Calu3 (cell line): ENCODE results near the gene CENPN. TPM values are rescaled to one million over a fixed set of nuclear protein-coding genes. Genes with fewer than 3 reads are reported as not detected.
A peak's percentile ranks its signal among the peaks of the same experiment; 100 is the strongest.

Source experiments
- BruUV-seq: library from RNA; stranded (reverse); fragments of 400-500 nt; replicated peaks from 2 replicates; lab custom pipeline; 2021; lab: Mats Ljungman, UMichigan
- CTCF ChIA-PET: fragments of 300-600 bp; sonication (Branson Sonifier 250); formaldehyde crosslinking; loops from one replicate; lab custom pipeline; 2022; ENCODE audit warnings: antibody characterized with exemption; lab: Charles Lee
- DNase-seq: peaks from one replicate; pipeline ENCODE4 v3.0.0; 2022
- H3K27ac Mint-ChIP-seq: one replicate; pipeline ENCODE4 v1.8.0; 2022; ENCODE audit warnings: mixed read lengths; ENCODE audit not compliant: unreplicated experiment
- H3K27me3 Mint-ChIP-seq: one replicate; pipeline ENCODE4 v1.8.0; 2022; ENCODE audit warnings: mixed read lengths; ENCODE audit not compliant: unreplicated experiment
- H3K36me3 Mint-ChIP-seq: one replicate; pipeline ENCODE4 v1.8.0; 2022; ENCODE audit warnings: mild to moderate bottlenecking, moderate library complexity, mixed read lengths; ENCODE audit not compliant: insufficient read depth, unreplicated experiment
- H3K4me1 Mint-ChIP-seq: one replicate; pipeline ENCODE4 v1.8.0; 2022; ENCODE audit warnings: mild to moderate bottlenecking, low read depth, mixed read lengths; ENCODE audit not compliant: unreplicated experiment
- H3K4me3 Mint-ChIP-seq: one replicate; pipeline ENCODE4 v1.8.0; 2022; ENCODE audit warnings: mild to moderate bottlenecking, low read depth, moderate library complexity, mixed read lengths; ENCODE audit not compliant: unreplicated experiment
- H3K9me3 Mint-ChIP-seq: one replicate; pipeline ENCODE4 v1.8.0; 2022; ENCODE audit warnings: low read depth, mixed read lengths; ENCODE audit not compliant: unreplicated experiment
- intact Hi-C: fragments of 100-400 bp; cut with micrococcal nuclease; formaldehyde crosslinking; loops from one replicate; pipeline ENCODE4 v1.10.0; 2022; ENCODE audit not compliant: unreplicated experiment
- total RNA-seq: library from RNA; stranded (reverse); gene quantifications from 2 replicates; pipeline ENCODE4 v1.2.3, GENCODE V29; 2022
- TF ChIP-seq, protein P1 (sequence below): fragments of 200-600 bp; IDR thresholded peaks from one replicate; pipeline ENCODE4 v1.8.0; 2022; ENCODE audit warnings: antibody characterized with exemption; ENCODE audit not compliant: unreplicated experiment

The CENPN gene
- total RNA-seq, 1 experiment from 2014 or later: 81.5 TPM

DNA sequence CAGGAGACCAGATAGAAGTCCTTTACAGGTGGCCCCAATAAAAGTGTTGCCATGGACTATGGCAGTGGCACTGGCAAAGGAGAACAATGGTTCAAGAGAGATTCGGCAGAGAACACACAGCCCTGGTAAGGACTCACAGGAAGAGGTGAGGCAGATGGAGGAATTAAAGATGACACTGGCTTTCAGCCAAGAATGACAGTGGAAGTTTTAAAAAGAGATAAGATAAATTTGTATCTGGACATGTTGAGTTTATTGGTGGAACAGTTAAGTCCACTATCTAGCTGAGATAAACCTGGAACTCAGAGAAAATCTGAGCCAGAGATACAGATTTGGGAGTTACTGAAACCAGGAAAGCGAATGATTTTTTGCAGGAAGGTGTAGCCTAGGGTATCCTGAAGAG is 20.5 kb upstream of the CENPN start:
- BruUV-seq: no TSS peak
- Mint-ChIP-seq H3K36me3 (peaks cover 12% of the 10 kb centered on the region), H3K4me3 (no peak overlapping the region), H3K27ac (no peak overlapping the region), H3K27me3 (no peaks in the 10 kb centered on the region), H3K9me3 (no peaks in the 10 kb centered on the region), H3K4me1 (peaks cover 53% of the 10 kb centered on the region)
- CTCF ChIA-PET: no interaction called here
- intact Hi-C loops: no loop called here
- DNase-seq: no peak
- TF ChIP-seq, protein P1, sequence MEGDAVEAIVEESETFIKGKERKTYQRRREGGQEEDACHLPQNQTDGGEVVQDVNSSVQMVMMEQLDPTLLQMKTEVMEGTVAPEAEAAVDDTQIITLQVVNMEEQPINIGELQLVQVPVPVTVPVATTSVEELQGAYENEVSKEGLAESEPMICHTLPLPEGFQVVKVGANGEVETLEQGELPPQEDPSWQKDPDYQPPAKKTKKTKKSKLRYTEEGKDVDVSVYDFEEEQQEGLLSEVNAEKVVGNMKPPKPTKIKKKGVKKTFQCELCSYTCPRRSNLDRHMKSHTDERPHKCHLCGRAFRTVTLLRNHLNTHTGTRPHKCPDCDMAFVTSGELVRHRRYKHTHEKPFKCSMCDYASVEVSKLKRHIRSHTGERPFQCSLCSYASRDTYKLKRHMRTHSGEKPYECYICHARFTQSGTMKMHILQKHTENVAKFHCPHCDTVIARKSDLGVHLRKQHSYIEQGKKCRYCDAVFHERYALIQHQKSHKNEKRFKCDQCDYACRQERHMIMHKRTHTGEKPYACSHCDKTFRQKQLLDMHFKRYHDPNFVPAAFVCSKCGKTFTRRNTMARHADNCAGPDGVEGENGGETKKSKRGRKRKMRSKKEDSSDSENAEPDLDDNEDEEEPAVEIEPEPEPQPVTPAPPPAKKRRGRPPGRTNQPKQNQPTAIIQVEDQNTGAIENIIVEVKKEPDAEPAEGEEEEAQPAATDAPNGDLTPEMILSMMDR: no peak

DNA sequence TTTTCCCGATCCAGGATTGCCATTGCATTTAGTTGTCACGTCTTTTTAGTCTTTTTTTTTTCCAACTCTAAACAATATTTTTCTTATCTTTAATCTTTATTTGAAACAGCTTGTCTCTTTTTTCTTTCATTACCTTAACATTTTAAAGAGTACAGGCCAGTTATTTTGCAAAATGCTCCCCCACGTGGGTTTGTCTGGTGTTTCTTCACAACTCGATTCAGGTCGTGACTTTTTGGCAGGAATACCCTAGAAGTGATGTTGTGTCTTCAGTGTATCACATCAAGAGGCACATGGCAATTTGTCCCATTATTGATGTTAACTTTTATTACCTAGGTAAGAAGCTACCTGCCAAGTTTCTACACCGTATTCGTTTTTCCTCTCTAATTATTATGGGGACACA is 18.3 kb upstream of the CENPN start:
- Mint-ChIP-seq H3K4me1 (peaks cover 69% of the 10 kb centered on the region), H3K27ac (peak overlapping the region; percentile 3), H3K27me3 (no peaks in the 10 kb centered on the region), H3K36me3 (peaks cover 10% of the 10 kb centered on the region), H3K9me3 (no peaks in the 10 kb centered on the region), H3K4me3 (peak overlapping the region; percentile 6)
- intact Hi-C loops: no loop called here
- DNase-seq: no peak
- CTCF ChIA-PET: interaction anchor here (0.6 to 1.6 kb wide), 4 partner anchors 15 to 66 kb away, joined by 3 read pairs; no protein-coding TSS in a partner anchor
- no TSS peak for BruUV-seq
- TF ChIP-seq, protein P1: no peak

DNA sequence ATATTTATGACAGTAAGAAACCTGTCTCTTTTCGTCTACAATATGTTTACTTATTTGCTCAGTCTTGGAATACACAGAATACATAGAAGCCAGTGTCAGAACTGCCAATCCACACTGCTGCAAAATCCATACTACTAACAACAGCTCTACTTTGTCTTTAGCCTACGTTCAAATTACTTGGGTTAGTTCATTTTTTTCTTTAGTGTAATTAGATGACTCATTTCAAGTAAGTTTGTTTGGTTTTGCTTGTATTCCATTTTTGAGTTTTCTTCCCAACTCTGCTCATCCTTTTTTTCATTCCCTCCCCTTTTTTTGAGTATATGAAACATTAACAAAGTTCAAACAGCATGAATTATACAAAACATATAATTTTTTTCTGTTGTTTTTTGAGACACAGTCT is 17.2 kb upstream of the CENPN start:
- BruUV-seq: no TSS peak
- TF ChIP-seq, protein P1: no peak
- CTCF ChIA-PET: interaction anchor here (1.4 kb wide), 1 partner anchor 14 kb away, joined by 3 read pairs; no protein-coding TSS in a partner anchor
- Mint-ChIP-seq H3K4me3 (peak overlapping the region; percentile 6), H3K36me3 (peaks cover 11% of the 10 kb centered on the region), H3K9me3 (no peaks in the 10 kb centered on the region), H3K27me3 (no peaks in the 10 kb centered on the region), H3K27ac (peak overlapping the region; percentile 3), H3K4me1 (peaks cover 80% of the 10 kb centered on the region)
- intact Hi-C loops: no loop called here
- DNase-seq: no peak

DNA sequence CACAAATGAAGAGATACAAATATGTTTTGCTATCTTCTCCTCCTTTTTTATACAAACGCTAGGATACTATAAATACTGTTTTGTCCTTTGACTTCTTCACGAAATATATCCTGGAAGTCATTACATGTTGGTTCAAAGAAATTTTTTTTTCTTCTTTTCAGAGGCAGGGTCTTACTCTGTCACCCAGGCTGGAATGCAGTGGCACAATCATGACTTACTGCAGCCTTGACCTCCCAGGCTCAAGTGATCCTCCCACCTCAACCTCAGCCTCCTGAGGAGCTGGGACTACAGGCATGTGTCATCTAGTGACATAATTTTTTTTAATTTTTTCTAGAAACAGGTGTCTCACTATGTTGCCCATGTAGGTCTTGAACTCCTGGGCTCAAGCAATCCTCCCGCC is 16.4 kb upstream of the CENPN start:
- CTCF ChIA-PET: interaction anchor here (0.6 to 0.8 kb wide), 2 partner anchors 11 to 90 kb away, joined by 3 to 4 read pairs; no protein-coding TSS in a partner anchor
- TF ChIP-seq, protein P1: no peak
- no peak for DNase-seq
- no peaks in the 10 kb centered on the region for H3K27me3 Mint-ChIP-seq
- H3K27ac Mint-ChIP-seq: no peak overlapping the region
- peaks cover 13% of the 10 kb centered on the region for H3K36me3 Mint-ChIP-seq
- H3K4me1 Mint-ChIP-seq: peaks cover 78% of the 10 kb centered on the region
- no TSS peak for BruUV-seq
- no peak overlapping the region for H3K4me3 Mint-ChIP-seq
- no peaks in the 10 kb centered on the region for H3K9me3 Mint-ChIP-seq
- intact Hi-C loops: no loop called here
